ENCODE measurements around the gene SPDYE17. TPM values are rescaled to one million over a fixed set of nuclear protein-coding genes. Genes with fewer than 3 reads are reported as not detected.
"Not testable (repeated sequence)": the region's sequence is repeated elsewhere in the genome, so short reads cannot be mapped to it uniquely, and the experiment has no call there.

The SPDYE17 gene
- total RNA-seq = not detected
- long read RNA-seq = 0 reads

DNA sequence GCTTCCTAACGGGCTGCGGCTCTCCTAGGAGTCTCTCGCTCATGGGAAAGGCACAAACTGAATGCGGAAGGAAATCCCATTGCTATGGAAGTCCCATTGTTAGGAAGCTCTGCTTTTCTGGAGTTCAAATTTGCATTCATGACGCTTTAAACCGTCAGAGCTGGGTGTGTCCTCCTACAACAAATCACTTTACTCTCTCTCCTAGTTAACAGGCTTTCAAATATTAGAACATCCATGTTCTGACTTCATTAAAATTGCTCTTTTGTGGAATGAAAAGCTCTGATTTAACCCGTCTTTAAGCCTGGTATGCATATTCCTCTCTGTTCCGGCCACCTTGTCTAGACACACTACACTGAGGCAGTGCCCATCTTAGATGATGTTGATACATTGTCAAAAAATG lies at the start of gene SPDYE17:
Gene SPDYE17 (minus strand): TSS at position 101 of the 400 bp plus-strand sequence. CDS start 1,791 bp downstream, outside the sequence.
- DNase-seq; ATAC-seq (ENCODE audit: poor library complexity); intact Hi-C loops (cut with DNase I): not testable (repeated sequence)

- DNase-seq; intact Hi-C loops (cut with DNase I): not testable (repeated sequence)
- ATAC-seq (ENCODE audit: poor library complexity) = peak; percentile 11
Observed at GRCh38 chr7:77080236-77080635, 48.1 kb upstream of the SPDYE17 start.

DNA sequence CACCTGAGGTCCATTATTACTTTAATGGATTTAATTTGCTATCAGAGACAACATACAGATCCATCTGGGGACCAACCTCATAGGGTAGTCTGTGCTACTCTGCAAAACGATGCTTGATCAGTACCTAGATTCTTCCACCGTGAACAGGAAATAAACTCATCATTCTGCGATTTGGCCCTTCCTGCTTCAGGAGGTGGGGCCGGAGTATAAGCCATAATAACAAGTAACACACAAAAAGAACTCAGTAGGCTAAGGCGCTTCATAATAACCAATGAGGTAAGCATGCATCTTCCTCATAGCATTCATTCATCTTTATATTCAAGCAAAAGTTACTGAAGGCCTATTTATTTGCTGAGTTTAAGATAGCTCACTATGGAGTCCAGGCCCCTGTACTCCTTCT lies 47.5 kb upstream of the SPDYE17 start:
- DNase-seq; ATAC-seq (ENCODE audit: poor library complexity); intact Hi-C loops (cut with DNase I): not testable (repeated sequence)

DNA sequence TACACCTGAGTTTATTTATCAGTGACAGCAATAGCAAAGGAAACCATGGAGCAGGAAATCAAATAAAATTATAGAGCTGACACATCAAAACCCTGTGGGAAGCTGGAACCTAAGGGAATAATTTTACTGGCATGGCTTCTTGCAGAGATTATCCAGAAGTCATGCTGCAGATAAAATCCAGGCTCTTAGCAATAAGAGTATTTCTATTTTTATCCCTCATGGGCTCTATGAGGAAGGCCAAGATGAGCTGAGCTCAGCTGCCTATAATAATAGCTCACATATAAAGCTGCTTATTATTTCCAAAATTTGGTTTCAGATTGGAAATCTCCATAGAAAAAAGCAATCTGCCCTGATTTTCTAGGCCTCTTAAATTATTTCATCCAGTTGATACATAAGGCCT lies 47.0 kb upstream of the SPDYE17 start:
- peak; percentile 97 for ATAC-seq (ENCODE audit: poor library complexity)
- DNase-seq; intact Hi-C loops (cut with DNase I): not testable (repeated sequence)

- DNase-seq; ATAC-seq (ENCODE audit: poor library complexity); intact Hi-C loops (cut with DNase I): not testable (repeated sequence)
Observed at GRCh38 chr7:77077060-77077459, 44.9 kb upstream of the SPDYE17 start.

DNA sequence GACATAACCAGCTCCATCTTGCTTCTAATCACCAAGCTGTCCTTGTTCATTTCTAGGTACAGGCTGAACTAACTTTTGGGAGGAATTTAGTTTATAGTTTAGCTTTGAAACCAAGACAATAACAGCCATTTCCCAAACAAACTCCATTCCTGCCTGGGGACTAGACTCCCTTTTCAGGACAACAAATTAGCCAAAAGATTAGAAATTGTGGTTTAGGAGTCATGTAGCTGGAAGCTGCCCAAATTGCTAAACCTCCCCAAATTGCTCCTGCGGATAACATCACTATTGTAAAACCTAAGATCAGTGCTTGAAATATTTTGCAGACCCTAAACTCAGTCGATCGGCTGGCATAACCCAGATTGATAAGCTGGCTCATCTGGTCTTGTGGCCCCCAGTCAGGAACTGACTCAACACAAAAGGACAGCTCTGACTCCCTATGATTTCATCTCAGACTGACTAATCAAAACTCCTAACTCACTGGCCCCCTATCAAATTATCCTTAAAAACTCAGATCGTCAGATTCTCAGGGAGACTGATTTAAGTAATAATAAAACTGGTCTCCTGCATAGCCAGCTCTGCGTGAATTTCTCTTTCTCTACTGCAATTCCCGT lies 42.7 kb upstream of the SPDYE17 start:
- ATAC-seq (ENCODE audit: poor library complexity); intact Hi-C loops (cut with DNase I): not testable (repeated sequence)

GRCh38 chr7:77071108-77071507 lies 38.9 kb upstream of the SPDYE17 start:
- intact Hi-C loops (cut with DNase I); DNase-seq; ATAC-seq (ENCODE audit: poor library complexity): not testable (repeated sequence)

More for the DNA sequence above, 42.7 kb upstream of the SPDYE17 start:
- DNase-seq = not testable (repeated sequence)

- intact Hi-C loops (cut with DNase I); DNase-seq; ATAC-seq (ENCODE audit: poor library complexity): not testable (repeated sequence)
Observed at GRCh38 chr7:77065869-77066268, 33.7 kb upstream of the SPDYE17 start.

GRCh38 chr7:77063732-77064131 lies 31.6 kb upstream of the SPDYE17 start:
- DNase-seq; intact Hi-C loops (cut with DNase I): not testable (repeated sequence)
- peak; percentile 34 for ATAC-seq (ENCODE audit: poor library complexity)

GRCh38 chr7:77062557-77062956 lies 30.4 kb upstream of the SPDYE17 start, which contains the start of gene SPDYE18:
Gene SPDYE18 (minus strand): TSS chr7:77062558. CDS start chr7:77060512, 2,046 bp downstream.
- DNase-seq; ATAC-seq (ENCODE audit: poor library complexity); intact Hi-C loops (cut with DNase I): not testable (repeated sequence)

DNA sequence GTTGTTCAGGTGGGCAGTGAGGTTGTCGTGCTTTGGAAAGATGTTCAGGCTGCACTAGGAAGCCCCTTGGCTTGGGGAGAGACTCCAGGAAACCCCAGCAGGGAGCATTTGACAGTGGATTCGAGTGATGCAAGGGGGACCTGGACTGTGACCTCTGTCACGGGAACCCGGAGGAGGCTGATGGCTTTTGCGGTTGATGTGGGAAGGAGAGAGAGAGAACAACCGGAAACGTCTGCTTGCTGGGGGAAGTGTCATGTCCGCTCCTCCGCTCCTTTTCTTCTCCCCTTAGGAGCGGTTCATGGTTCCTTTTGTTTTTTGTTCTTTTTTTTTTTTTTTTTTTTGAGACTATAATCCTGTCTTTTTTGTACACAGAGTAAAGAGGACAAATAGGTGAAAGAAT lies 5.8 kb downstream of the SPDYE17 start:
- intact Hi-C loops (cut with DNase I); ATAC-seq (ENCODE audit: poor library complexity); DNase-seq: not testable (repeated sequence)

GRCh38 chr7:77010074-77010680 lies 22.0 kb downstream of the SPDYE17 start:
- DNase-seq; intact Hi-C loops (cut with DNase I); ATAC-seq (ENCODE audit: poor library complexity): not testable (repeated sequence)

DNA sequence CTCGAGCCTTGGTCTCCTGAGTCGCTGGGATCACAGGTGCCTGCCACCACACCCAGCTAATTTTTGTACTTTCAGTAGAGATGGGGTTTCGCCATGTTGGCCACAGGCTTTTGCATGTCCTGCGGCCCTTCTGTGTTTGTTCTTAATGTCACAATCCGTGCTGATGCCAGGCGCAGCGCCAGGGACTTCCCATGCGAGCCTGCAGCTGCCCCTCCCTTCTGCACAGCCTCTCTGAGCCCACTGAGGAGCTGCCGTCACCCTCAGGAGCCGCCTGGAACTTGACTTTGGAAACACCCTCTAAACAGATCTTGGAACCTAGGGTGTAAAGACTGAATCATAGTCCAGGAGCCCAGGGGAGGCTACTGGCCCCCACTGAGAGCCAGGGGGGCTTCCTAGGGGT lies 24.2 kb downstream of the SPDYE17 start:
- ATAC-seq (ENCODE audit: poor library complexity) (peak; percentile 77), DNase-seq (peak; percentile 85)
- intact Hi-C loops (cut with DNase I) = not testable (repeated sequence)

- DNase-seq; intact Hi-C loops (cut with DNase I): not testable (repeated sequence)
- peak; percentile 47 for ATAC-seq (ENCODE audit: poor library complexity)
Observed at GRCh38 chr7:77006127-77007110, 25.7 kb downstream of the SPDYE17 start.

DNA sequence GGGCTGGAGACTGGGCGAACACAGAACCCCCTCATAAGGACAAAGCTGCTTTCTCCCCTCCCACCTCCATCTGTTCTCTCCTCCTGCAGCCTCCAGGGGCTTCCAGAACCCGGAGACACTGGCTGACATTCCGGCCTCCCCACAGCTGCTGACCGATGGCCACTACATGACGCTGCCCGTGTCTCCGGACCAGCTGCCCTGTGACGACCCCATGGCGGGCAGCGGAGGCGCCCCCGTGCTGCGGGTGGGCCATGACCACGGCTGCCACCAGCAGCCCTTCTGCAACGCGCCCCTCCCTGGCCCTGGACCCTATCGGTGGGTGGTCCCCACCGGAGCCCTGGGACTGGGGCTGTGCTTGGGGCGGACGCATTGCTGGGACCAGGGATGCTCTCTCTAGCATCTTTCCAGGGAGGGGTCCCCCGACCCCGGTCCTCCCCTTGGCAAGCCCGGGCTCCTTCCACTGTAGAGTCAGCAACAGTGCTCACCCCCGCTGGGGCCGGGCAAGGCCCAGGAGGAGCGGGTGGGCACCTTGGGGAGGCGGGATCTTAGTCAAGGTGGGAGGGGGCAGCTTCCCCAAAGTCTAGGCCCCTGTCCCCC lies 26.6 kb downstream of the SPDYE17 start:
- intact Hi-C loops (cut with DNase I); DNase-seq; ATAC-seq (ENCODE audit: poor library complexity): not testable (repeated sequence)

GRCh38 chr7:77004151-77004550 lies 28.0 kb downstream of the SPDYE17 start:
- intact Hi-C loops (cut with DNase I); DNase-seq; ATAC-seq (ENCODE audit: poor library complexity): not testable (repeated sequence)

DNA sequence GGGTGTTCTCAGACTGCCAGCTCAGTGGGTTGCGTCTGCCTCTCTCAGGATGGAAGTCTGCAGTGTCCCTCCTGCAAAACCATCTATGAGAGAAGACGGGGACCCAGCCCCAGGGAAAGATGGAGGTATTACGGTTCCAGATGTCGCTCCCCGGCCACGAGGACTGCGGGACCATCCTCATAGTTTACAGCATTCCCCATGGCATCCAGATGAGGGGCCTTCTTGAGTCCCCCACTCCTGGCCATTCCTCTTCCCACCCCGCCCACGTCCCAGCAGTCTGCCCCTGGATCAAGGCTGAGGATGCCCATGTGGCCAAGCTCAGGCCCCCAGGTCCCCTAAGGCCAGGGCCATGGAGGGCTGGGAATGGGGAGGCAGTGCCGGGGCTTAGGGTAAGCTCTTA lies 28.9 kb downstream of the SPDYE17 start:
- ATAC-seq (ENCODE audit: poor library complexity); intact Hi-C loops (cut with DNase I); DNase-seq: not testable (repeated sequence)

- ATAC-seq (ENCODE audit: poor library complexity); DNase-seq; intact Hi-C loops (cut with DNase I): not testable (repeated sequence)
Observed at GRCh38 chr7:77002678-77003233, 29.4 kb downstream of the SPDYE17 start.
